ENCODE measurements around the gene OR2D3. TPM values are rescaled to one million over a fixed set of nuclear protein-coding genes. Genes with fewer than 3 reads are reported as not detected.

OR2D3 gene
- total RNA-seq, 1 donor from 2014 or later = not detected

- TF ChIP-seq EZH2 (IDR thresholded peaks at IDR 0.05) = no peak
- no peak for TF ChIP-seq EZH2phosphoT487 (IDR thresholded peaks at IDR 0.05)
- TF ChIP-seq CTCF (IDR thresholded peaks at IDR 0.05) = no peak
- Histone ChIP-seq H3F3A (ENCODE audit: low read depth) (peaks cover 12% of the 10 kb centered on the region), H3K79me2 (ENCODE audit: low read depth) (peaks cover 19% of the 10 kb centered on the region), H2AFZ (replicated peaks) (no peak overlapping the region), H3K4me1 (peaks cover 10% of the 10 kb centered on the region), H3K4me3 (no peak overlapping the region), H4K20me1 (ENCODE audit: low read depth) (no peaks in the 10 kb centered on the region), H3K36me3 (no peaks in the 10 kb centered on the region), H3K9me3 (ENCODE audit: low read depth) (no peaks in the 10 kb centered on the region), H3K27me3 (no peaks in the 10 kb centered on the region), H3K27ac (no peak overlapping the region), H3K4me2 (no peak overlapping the region), H3K9ac (no peak overlapping the region)
- H3K36me3 Mint-ChIP-seq = peaks cover 8% of the 10 kb centered on the region
- no peak overlapping the region for H3K27ac Mint-ChIP-seq
- H3K4me3 Mint-ChIP-seq = no peak overlapping the region
- H3K27me3 Mint-ChIP-seq (ENCODE audit: insufficient read depth, low read depth) = no peaks in the 10 kb centered on the region
- no peaks in the 10 kb centered on the region for H3K9me3 Mint-ChIP-seq
- no peak for DNase-seq (ENCODE audit: low spot score)
- peaks cover 7% of the 10 kb centered on the region for H3K4me1 Mint-ChIP-seq
Measured at GRCh38 chr11:6931146-6931713, 10.4 kb downstream of the OR2D3 start.

- H3K4me3 ChIP-seq = no peak overlapping the region
- H3K4me2 ChIP-seq = no peak overlapping the region
- H4K20me1 ChIP-seq (ENCODE audit: low read depth) = no peaks in the 10 kb centered on the region
- H3K9ac ChIP-seq = no peak overlapping the region
- H3K36me3 ChIP-seq = no peaks in the 10 kb centered on the region
- Mint-ChIP-seq H3K27me3 (ENCODE audit: insufficient read depth, low read depth) (no peaks in the 10 kb centered on the region), H3K27ac (no peak overlapping the region), H3K36me3 (peaks cover 8% of the 10 kb centered on the region), H3K4me3 (no peak overlapping the region), H3K4me1 (peaks cover 7% of the 10 kb centered on the region), H3K9me3 (no peaks in the 10 kb centered on the region)
- peaks cover 16% of the 10 kb centered on the region for H3K79me2 ChIP-seq (ENCODE audit: low read depth)
- no peak overlapping the region for H2AFZ ChIP-seq (replicated peaks)
- H3K27ac ChIP-seq = no peak overlapping the region
- H3K9me3 ChIP-seq (ENCODE audit: low read depth) = no peaks in the 10 kb centered on the region
- H3F3A ChIP-seq (ENCODE audit: low read depth) = peaks cover 3% of the 10 kb centered on the region
- TF ChIP-seq EZH2 (IDR thresholded peaks at IDR 0.05) (no peak), EZH2phosphoT487 (IDR thresholded peaks at IDR 0.05) (no peak), CTCF (IDR thresholded peaks at IDR 0.05) (no peak)
- H3K27me3 ChIP-seq = no peaks in the 10 kb centered on the region
- no peak for DNase-seq (ENCODE audit: low spot score)
- H3K4me1 ChIP-seq = peaks cover 9% of the 10 kb centered on the region
Measured at GRCh38 chr11:6932145-6932544, 11.3 kb downstream of the OR2D3 start.

- no peak for TF ChIP-seq CTCF (IDR thresholded peaks at IDR 0.05)
- no peak for TF ChIP-seq EZH2phosphoT487 (IDR thresholded peaks at IDR 0.05)
- no peak for TF ChIP-seq EZH2 (IDR thresholded peaks at IDR 0.05)
- H3K4me1 ChIP-seq = no peaks in the 10 kb centered on the region
- no peak overlapping the region for H3K27ac ChIP-seq
- no peaks in the 10 kb centered on the region for H4K20me1 ChIP-seq (ENCODE audit: low read depth)
- no peak overlapping the region for H3K4me2 ChIP-seq
- H3K4me3 Mint-ChIP-seq = no peak overlapping the region
- no peaks in the 10 kb centered on the region for H3K27me3 ChIP-seq
- no peaks in the 10 kb centered on the region for H3F3A ChIP-seq (ENCODE audit: low read depth)
- H3K27me3 Mint-ChIP-seq (ENCODE audit: insufficient read depth, low read depth) = no peaks in the 10 kb centered on the region
- H3K9me3 Mint-ChIP-seq = no peaks in the 10 kb centered on the region
- H3K4me3 ChIP-seq = no peak overlapping the region
- no peak overlapping the region for H3K9ac ChIP-seq
- no peak overlapping the region for H2AFZ ChIP-seq (replicated peaks)
- H3K36me3 Mint-ChIP-seq = peaks cover 3% of the 10 kb centered on the region
- no peak overlapping the region for H3K27ac Mint-ChIP-seq
- H3K79me2 ChIP-seq (ENCODE audit: low read depth) = no peaks in the 10 kb centered on the region
- H3K4me1 Mint-ChIP-seq = no peaks in the 10 kb centered on the region
- no peaks in the 10 kb centered on the region for H3K9me3 ChIP-seq (ENCODE audit: low read depth)
- DNase-seq (ENCODE audit: low spot score) = no peak
- peaks cover 4% of the 10 kb centered on the region for H3K36me3 ChIP-seq
Measured at GRCh38 chr11:6941970-6942369, 21.2 kb downstream of the OR2D3 start.
